Upper lobe of left lung (tissue), 4 donors: ENCODE data around the gene FBXO10.

Source experiments
- EP300 ChIP-seq, 4 donors: sonication (generic); formaldehyde crosslinking; IDR thresholded peaks; one replicate each; pipeline ENCODE4 v1.5.1; 2017; ENCODE audit warnings: antibody characterized with exemption in 4 of 4, control low read depth in 2 of 4
- POLR2A ChIP-seq, 4 donors: fragments of 450-650 bp; IDR thresholded peaks; one replicate each; pipeline ENCODE4 v1.5.1; 2016 to 2017; ENCODE audit warnings: antibody characterized with exemption in 4 of 4, mild to moderate bottlenecking in 2 of 4
- POLR2AphosphoS5 ChIP-seq, 2 donors: sonication (generic); formaldehyde crosslinking; IDR thresholded peaks; one replicate each; pipeline ENCODE4 v1.5.1; 2017; ENCODE audit warnings: antibody characterized with exemption in 2 of 2
- TF ChIP-seq, protein P1 (sequence below), 6 experiments: fragments of 450-650 bp in 4 of 6; fragments of 200-600 bp in 2 of 6; sonication (generic) in 2 of 6; IDR thresholded peaks; one replicate each; pipeline ENCODE4 v1.5.1; 2016 to 2019; ENCODE audit warnings: antibody characterized with exemption in 6 of 6

DNA sequence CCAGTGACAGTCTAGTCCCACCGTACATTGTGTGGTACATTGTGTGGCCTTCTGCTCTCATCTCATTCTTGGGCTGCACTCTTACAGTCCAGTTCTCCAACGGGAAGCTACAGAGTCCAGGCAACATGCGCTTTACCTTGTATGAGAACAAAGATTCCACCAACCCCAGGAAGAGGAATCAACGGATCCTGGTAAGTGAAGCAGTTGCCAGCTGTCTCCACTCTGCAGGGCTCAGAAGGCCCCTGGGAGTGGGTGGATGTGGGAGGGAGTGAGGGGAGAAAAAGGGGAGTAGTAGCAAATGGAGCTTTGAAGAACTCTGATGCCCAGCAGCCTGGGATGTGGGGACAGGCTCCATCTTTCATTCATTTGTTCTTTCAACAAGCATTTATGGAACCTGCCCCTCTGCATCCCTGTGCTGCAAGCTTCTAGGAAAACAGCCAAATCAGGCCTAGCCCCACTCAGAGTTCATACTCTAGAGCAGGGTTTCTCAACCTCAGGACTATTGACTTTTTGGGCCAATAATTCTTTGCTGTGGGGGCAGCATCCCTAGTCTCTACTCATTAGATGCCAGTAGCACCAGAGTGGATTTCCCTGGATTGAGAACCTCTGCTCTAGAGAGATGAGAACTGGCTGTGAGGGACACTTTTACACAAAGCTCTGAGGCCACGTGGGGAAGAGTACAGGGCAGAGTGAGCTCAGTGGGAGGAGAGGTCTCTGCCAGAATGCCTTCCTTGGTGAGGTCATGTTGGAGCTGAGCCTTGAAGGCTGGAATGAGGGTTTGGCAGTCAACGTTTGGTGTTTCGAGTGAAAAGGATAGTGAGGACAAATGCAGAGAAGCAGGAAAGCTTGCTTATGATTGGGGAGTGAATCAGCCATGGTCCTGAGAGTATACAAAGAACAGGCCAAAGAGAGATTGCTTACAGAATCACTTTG is 89.3 kb downstream of the FBXO10 start:
- TF ChIP-seq, protein P1, sequence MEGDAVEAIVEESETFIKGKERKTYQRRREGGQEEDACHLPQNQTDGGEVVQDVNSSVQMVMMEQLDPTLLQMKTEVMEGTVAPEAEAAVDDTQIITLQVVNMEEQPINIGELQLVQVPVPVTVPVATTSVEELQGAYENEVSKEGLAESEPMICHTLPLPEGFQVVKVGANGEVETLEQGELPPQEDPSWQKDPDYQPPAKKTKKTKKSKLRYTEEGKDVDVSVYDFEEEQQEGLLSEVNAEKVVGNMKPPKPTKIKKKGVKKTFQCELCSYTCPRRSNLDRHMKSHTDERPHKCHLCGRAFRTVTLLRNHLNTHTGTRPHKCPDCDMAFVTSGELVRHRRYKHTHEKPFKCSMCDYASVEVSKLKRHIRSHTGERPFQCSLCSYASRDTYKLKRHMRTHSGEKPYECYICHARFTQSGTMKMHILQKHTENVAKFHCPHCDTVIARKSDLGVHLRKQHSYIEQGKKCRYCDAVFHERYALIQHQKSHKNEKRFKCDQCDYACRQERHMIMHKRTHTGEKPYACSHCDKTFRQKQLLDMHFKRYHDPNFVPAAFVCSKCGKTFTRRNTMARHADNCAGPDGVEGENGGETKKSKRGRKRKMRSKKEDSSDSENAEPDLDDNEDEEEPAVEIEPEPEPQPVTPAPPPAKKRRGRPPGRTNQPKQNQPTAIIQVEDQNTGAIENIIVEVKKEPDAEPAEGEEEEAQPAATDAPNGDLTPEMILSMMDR (IDR thresholded peaks at IDR 0.05), result no peak
- TF ChIP-seq POLR2AphosphoS5 (IDR thresholded peaks at IDR 0.05) (no peak), POLR2A (IDR thresholded peaks at IDR 0.05) (no peak), EP300 (IDR thresholded peaks at IDR 0.05) (no peak)
